HCT116 (cell line): Measurements from ENCODE around the gene TSLP. TPM values are rescaled to one million over a fixed set of nuclear protein-coding genes. Genes with fewer than 3 reads are reported as not detected.

Source experiments
- ATAC-seq: fragments of 200-7000 bp; cut with Tn5 transposase; 2 replicates; pipeline ENCODE4 v1.9.1; 2020; ENCODE audit warnings: mild to moderate bottlenecking, moderate library complexity
- BruUV-seq: library from RNA; stranded (reverse); fragments of 400-500 nt; replicated peaks from 2 replicates; lab custom pipeline; 2021; lab: Mats Ljungman, UMichigan
- CTCF ChIA-PET: fragments of 300-600 bp; sonication (Branson Sonifier 250); formaldehyde crosslinking; loops from one replicate; lab custom pipeline; 2021; ENCODE audit warnings: antibody characterized with exemption; lab: Charles Lee
- POLR2A ChIA-PET: fragments of 300-600, 350-600 bp; sonication (Branson Sonifier 250); formaldehyde crosslinking; loops from one replicate; lab custom pipeline; 2021; ENCODE audit warnings: antibody characterized with exemption; lab: Charles Lee
- RAD21 ChIA-PET, 2 experiments: fragments of 300-600 bp; sonication (Branson Sonifier 250); formaldehyde crosslinking; loops; one replicate each; lab custom pipeline; 2023; ENCODE audit warnings: low total read pairs in 2 of 2; ENCODE audit not compliant: uncharacterized antibody in 2 of 2, unreplicated experiment in 2 of 2, low non-redundant PET in 1 of 2; lab: Charles Lee
- DNase-seq: peaks from one replicate; pipeline ENCODE4 v3.0.0-alpha.2; 2010; ENCODE audit warnings: low read depth, low spot score
- H2AFZ ChIP-seq: fragments of 200-600 bp; shearing (Covaris generic), sonication (generic); 2 replicates; pipeline ENCODE4 v1.6.1; 2017; ENCODE audit warnings: low read depth, mixed run types, mixed read lengths, antibody characterized with exemption, low read length; ENCODE audit not compliant: poor library complexity, severe bottlenecking
- H3K27ac ChIP-seq: 2 replicates; pipeline ENCODE4 v1.5.1; 2012; ENCODE audit warnings: low read depth, low read length
- H3K27me3 ChIP-seq: fragments of 200-600 bp; sonication (generic); 2 replicates; pipeline ENCODE4 v1.6.1; 2016; ENCODE audit warnings: mixed run types, low read length, mixed read lengths; ENCODE audit not compliant: insufficient read depth
- H3K36me3 ChIP-seq, 2 experiments: fragments of 200-500 bp in 1 of 2; fragments of 200-600 bp in 1 of 2; sonication (Bioruptor generic) in 1 of 2; sonication (generic) in 1 of 2; 2 replicates each; pipeline versions ENCODE4 v1.5.1 to v1.6.1; 2014 to 2016; ENCODE audit warnings: low read length in 2 of 2, inconsistent platforms in 1 of 2, mixed read lengths in 1 of 2, mixed run types in 1 of 2; ENCODE audit not compliant: insufficient read depth in 2 of 2, control insufficient read depth in 1 of 2
- H3K4me1 ChIP-seq, 2 experiments: fragments of 200-600 bp in 1 of 2; sonication (generic) in 1 of 2; 2 replicates each; pipeline versions ENCODE4 v1.5.1 to v1.6.1; 2012 to 2017; ENCODE audit warnings: low read length in 2 of 2, inconsistent platforms in 1 of 2, mild to moderate bottlenecking in 1 of 2, mixed read lengths in 1 of 2, mixed run types in 1 of 2, moderate library complexity in 1 of 2; ENCODE audit not compliant: insufficient read depth in 2 of 2, control insufficient read depth in 1 of 2
- H3K4me2 ChIP-seq: fragments of 200-600 bp; sonication (generic); 2 replicates; pipeline ENCODE4 v1.6.1; 2017; ENCODE audit warnings: mixed run types, low read length, mixed read lengths
- H3K4me3 ChIP-seq, 2 experiments: fragments of 200-600 bp in 1 of 2; sonication (generic) in 1 of 2; replicated peaks in 1 of 2; 2 replicates each; pipeline ENCODE4 v1.5.1; 2011 to 2016; ENCODE audit warnings: low read length in 2 of 2, control low read depth in 1 of 2, low read depth in 1 of 2, mild to moderate bottlenecking in 1 of 2, mixed read lengths in 1 of 2, mixed run types in 1 of 2
- H3K79me2 ChIP-seq: fragments of 200-600 bp; sonication (generic); 2 replicates; pipeline ENCODE4 v1.6.1; 2017; ENCODE audit warnings: mild to moderate bottlenecking, mixed run types, low read length, moderate library complexity, mixed read lengths; ENCODE audit not compliant: insufficient read depth
- H3K9ac ChIP-seq: fragments of 200-600 bp; sonication (generic); 2 replicates; pipeline ENCODE4 v1.6.1; 2016; ENCODE audit warnings: low read length, mixed read lengths
- H3K9me2 ChIP-seq: fragments of 200-600 bp; sonication (generic), shearing (Covaris generic); 2 replicates; pipeline ENCODE4 v1.6.1; 2017; ENCODE audit warnings: mixed run types, mild to moderate bottlenecking, moderate library complexity; ENCODE audit not compliant: insufficient read depth
- H3K9me3 ChIP-seq, 2 experiments: fragments of 200-500 bp in 1 of 2; fragments of 200-600 bp in 1 of 2; sonication (Bioruptor generic) in 1 of 2; sonication (generic) in 1 of 2; 2 replicates each; pipeline ENCODE4 v1.6.1; 2014 to 2017; ENCODE audit warnings: low read length in 2 of 2, mixed read lengths in 2 of 2, inconsistent platforms in 1 of 2, low read depth in 1 of 2, mild to moderate bottlenecking in 1 of 2, mixed run types in 1 of 2, moderate library complexity in 1 of 2; ENCODE audit not compliant: control insufficient read depth in 1 of 2, insufficient read depth in 1 of 2
- H4K20me1 ChIP-seq: fragments of 200-600 bp; sonication (generic), shearing (Covaris generic); 2 replicates; pipeline ENCODE4 v1.6.1; 2017; ENCODE audit warnings: mixed run types, mild to moderate bottlenecking, moderate library complexity; ENCODE audit not compliant: insufficient read depth
- ATF3 ChIP-seq: IDR thresholded peaks from 2 replicates; pipeline ENCODE4 v1.6.1; 2012
- CBX3 ChIP-seq: IDR thresholded peaks from 2 replicates; pipeline ENCODE4 v1.6.1; 2012; ENCODE audit warnings: low read depth
- CEBPB ChIP-seq: IDR thresholded peaks from 2 replicates; pipeline ENCODE4 v1.6.1; 2012; ENCODE audit warnings: low read depth
- CTCF ChIP-seq, 3 experiments: fragments of 200-600 bp in 1 of 3; sonication (generic) in 1 of 3; IDR thresholded peaks in 2 of 3; conservative IDR thresholded peaks in 1 of 3; 2 replicates each; pipeline ENCODE4 v1.5.1; 2012 to 2017; ENCODE audit warnings: low read depth in 2 of 3, low read length in 2 of 3, antibody characterized with exemption in 1 of 3, borderline replicate concordance in 1 of 3, control low read depth in 1 of 3, mild to moderate bottlenecking in 1 of 3, mixed read lengths in 1 of 3, mixed run types in 1 of 3, moderate library complexity in 1 of 3; ENCODE audit not compliant: insufficient read depth in 1 of 3
- EGR1 ChIP-seq: IDR thresholded peaks from 2 replicates; pipeline ENCODE4 v1.6.1; 2012; ENCODE audit warnings: low read depth
- ELF1 ChIP-seq: IDR thresholded peaks from 2 replicates; pipeline ENCODE4 v1.6.1; 2012; ENCODE audit warnings: low read depth, borderline replicate concordance
- EZH2 ChIP-seq: fragments of 200-600 bp; sonication (generic); IDR thresholded peaks from 2 replicates; pipeline ENCODE4 v1.6.1; 2017; ENCODE audit warnings: antibody characterized with exemption, mixed run types
- EZH2phosphoT487 ChIP-seq: fragments of 200-600 bp; IDR thresholded peaks from 2 replicates; pipeline ENCODE4 v1.6.1; 2018; ENCODE audit warnings: antibody characterized with exemption, borderline replicate concordance
- FOSL1 ChIP-seq: IDR thresholded peaks from 2 replicates; pipeline ENCODE4 v1.6.1; 2012; ENCODE audit warnings: low read depth
- POLR2A ChIP-seq: IDR thresholded peaks from 2 replicates; pipeline ENCODE4 v1.7.0; 2011; ENCODE audit warnings: borderline replicate concordance; ENCODE audit not compliant: insufficient read depth, insufficient read length; ENCODE audit errors: extremely low read depth
- POLR2AphosphoS5 ChIP-seq: IDR thresholded peaks from 2 replicates; pipeline ENCODE4 v1.6.1; 2011; ENCODE audit warnings: mild to moderate bottlenecking, low read depth, low read length, moderate library complexity
- RAD21 ChIP-seq: IDR thresholded peaks from 2 replicates; pipeline ENCODE4 v1.6.1; 2012; ENCODE audit warnings: low read depth, mild to moderate bottlenecking
- REST ChIP-seq: IDR thresholded peaks from 2 replicates; pipeline ENCODE4 v1.6.1; 2012; ENCODE audit warnings: low read depth
- SP1 ChIP-seq: IDR thresholded peaks from 2 replicates; pipeline ENCODE4 v1.6.1; 2012; ENCODE audit warnings: low read depth
- SRF ChIP-seq: IDR thresholded peaks from 2 replicates; pipeline ENCODE4 v1.6.1; 2012; ENCODE audit warnings: low read depth
- ZBTB33 ChIP-seq: IDR thresholded peaks from 2 replicates; pipeline ENCODE4 v1.6.1; 2011; ENCODE audit warnings: mild to moderate bottlenecking, low read length, moderate library complexity; ENCODE audit not compliant: insufficient replicate concordance; ENCODE audit errors: extremely low read depth
- ZFX ChIP-seq: fragments of 450-650 bp; IDR thresholded peaks from 2 replicates; pipeline ENCODE4 v1.6.1; 2017
- ZNF274 ChIP-seq: fragments of 200-500 bp; sonication (Bioruptor generic); IDR thresholded peaks from 2 replicates; pipeline ENCODE4 v1.6.1; 2014; ENCODE audit warnings: mild to moderate bottlenecking, low read depth, low read length, inconsistent platforms
- intact Hi-C: fragments of 100-400 bp; cut with micrococcal nuclease; formaldehyde crosslinking; loops from 2 replicates; pipeline ENCODE4 v1.10.0; 2022
- total RNA-seq: library from RNA; stranded (reverse); gene quantifications from one replicate; pipeline ENCODE4 v1.2.1, GENCODE V29; 2021; ENCODE audit not compliant: unreplicated experiment
- TF ChIP-seq, protein P1 (sequence below): IDR thresholded peaks from 2 replicates; pipeline ENCODE4 v1.6.1; 2012

The TSLP gene
- total RNA-seq, 1 experiment from 2014 or later: 0.34 TPM

- POLR2A ChIA-PET: interaction anchor here (0.7 kb wide), 1 partner anchor 19 kb away, joined by 5 read pairs; no protein-coding TSS in a partner anchor
Measured at GRCh38 chr5:111107371-111107770, 35.9 kb downstream of the TSLP start.

More at GRCh38 chr5:111107371-111107770, 35.9 kb downstream of the TSLP start:
- no peak for ATAC-seq
- RAD21 ChIA-PET: no interaction called here
- H3K4me1 ChIP-seq: no peaks in the 10 kb centered on the region
- no peak overlapping the region for H2AFZ ChIP-seq
- H3K9ac ChIP-seq: no peak overlapping the region
- no peak overlapping the region for H3K27ac ChIP-seq
- BruUV-seq: no TSS peak
- no peak overlapping the region for H3K4me2 ChIP-seq
- TF ChIP-seq CTCF (IDR thresholded peaks at IDR 0.05 in 2 of 3, conservative IDR thresholded peaks at IDR 0.05 in 1 of 3; ENCODE audit: borderline replicate concordance in 1 of 3, insufficient read depth in 1 of 3, low read depth in 2 of 3, low read length in 2 of 3) (no peak), ZBTB33 (no peak), EZH2 (no peak), SRF (no peak), EZH2phosphoT487 (no peak), ELF1 (no peak), RAD21 (no peak), FOSL1 (no peak), CBX3 (no peak), POLR2A (no peak), CEBPB (no peak), ATF3 (no peak), ZFX (no peak), REST (no peak), ZNF274 (no peak), EGR1 (no peak), SP1 (no peak), POLR2AphosphoS5 (no peak)
- TF ChIP-seq, protein P1, sequence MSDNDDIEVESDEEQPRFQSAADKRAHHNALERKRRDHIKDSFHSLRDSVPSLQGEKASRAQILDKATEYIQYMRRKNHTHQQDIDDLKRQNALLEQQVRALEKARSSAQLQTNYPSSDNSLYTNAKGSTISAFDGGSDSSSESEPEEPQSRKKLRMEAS: no peak
- intact Hi-C loops: no loop called here
- peaks cover 4% of the 10 kb centered on the region; the same call in 1 of the 2 replicates for H4K20me1 ChIP-seq
- DNase-seq: no peak
- no peak overlapping the region for H3K4me3 ChIP-seq
- no peaks in the 10 kb centered on the region for H3K27me3 ChIP-seq
- CTCF ChIA-PET: no interaction called here
- H3K9me3 ChIP-seq: no peaks in the 10 kb centered on the region
- peaks cover 65 to 72% of the 10 kb centered on the region in 2 experiments for H3K36me3 ChIP-seq
- no peaks in the 10 kb centered on the region for H3K9me2 ChIP-seq
- H3K79me2 ChIP-seq: peaks cover 34% of the 10 kb centered on the region
